Measurements from ENCODE around the gene NACC2. TPM values are rescaled to one million over a fixed set of nuclear protein-coding genes. Genes with fewer than 3 reads are reported as not detected.
"Not testable (repeated sequence)": the region's sequence is repeated elsewhere in the genome, so short reads cannot be mapped to it uniquely, and the experiment has no call there.

Gene NACC2
- total RNA-seq, 1 donor from 2014 or later: 1.6 TPM

DNA sequence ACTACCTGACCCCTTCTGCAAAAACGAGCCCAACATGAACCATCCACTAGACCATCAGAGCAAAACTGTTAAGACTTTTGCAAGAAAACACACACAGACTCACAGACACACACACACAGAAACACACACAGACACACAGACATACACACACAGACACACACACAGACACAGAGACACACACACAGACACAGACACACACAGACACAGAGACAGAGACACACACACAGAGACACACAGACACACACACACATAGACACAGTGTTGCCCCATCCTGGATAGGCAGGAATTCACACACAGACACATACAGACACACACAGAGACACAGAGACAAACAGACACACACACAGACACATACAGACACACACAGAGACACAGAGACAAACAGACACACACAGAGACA is 52.5 kb downstream of the NACC2 start:
- DNase-seq: no peak
- intact Hi-C loops (cut with micrococcal nuclease): no loop called here
- no peak for TF ChIP-seq CTCF (IDR thresholded peaks at IDR 0.05)
- no peak overlapping the region for H3K27ac Mint-ChIP-seq
- no peaks in the 10 kb centered on the region for H3K27me3 Mint-ChIP-seq
- no peaks in the 10 kb centered on the region for H3K36me3 Mint-ChIP-seq (ENCODE audit: low read depth)
- ATAC-seq (ENCODE audit: low read depth): no peak
- no peak overlapping the region for H3K4me3 Mint-ChIP-seq
- no peaks in the 10 kb centered on the region for H3K4me1 Mint-ChIP-seq
- CTCF ChIA-PET: no interaction called here
- H3K9me3 Mint-ChIP-seq: peaks cover 15% of the 10 kb centered on the region
- POLR2A ChIA-PET: no interaction called here

DNA sequence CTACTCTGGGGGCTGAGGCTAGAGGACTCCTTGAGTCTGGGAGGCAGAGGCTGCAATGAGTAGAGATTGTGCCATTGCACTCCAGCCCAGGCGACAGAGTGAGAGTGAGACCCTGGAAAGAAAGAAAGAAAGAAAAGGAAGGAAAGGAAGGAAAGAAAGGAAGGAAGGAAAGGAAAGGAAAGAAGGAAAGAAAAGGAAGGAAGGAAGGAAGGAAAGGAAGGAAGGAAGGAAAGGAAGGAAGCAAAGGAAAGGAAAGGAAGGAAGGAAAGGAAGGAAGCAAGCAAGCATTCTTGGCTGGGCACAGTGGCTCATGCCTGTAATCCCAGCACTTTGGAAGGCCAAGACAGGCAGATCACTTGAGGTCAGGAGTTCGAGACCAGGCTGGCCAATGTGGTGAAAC is 54.2 kb downstream of the NACC2 start:
- H3K4me3 Mint-ChIP-seq; intact Hi-C loops (cut with micrococcal nuclease); CTCF ChIA-PET; H3K36me3 Mint-ChIP-seq (ENCODE audit: low read depth); H3K27me3 Mint-ChIP-seq; DNase-seq; ATAC-seq (ENCODE audit: low read depth); H3K4me1 Mint-ChIP-seq; POLR2A ChIA-PET; H3K27ac Mint-ChIP-seq: not testable (repeated sequence)
- H3K9me3 Mint-ChIP-seq: peaks cover 25% of the 10 kb centered on the region

- ATAC-seq (ENCODE audit: low read depth) (no peak), DNase-seq (no peak)
- CTCF ChIA-PET: no interaction called here
- Mint-ChIP-seq H3K36me3 (ENCODE audit: low read depth) (peaks cover 2% of the 10 kb centered on the region), H3K4me3 (no peak overlapping the region), H3K4me1 (no peaks in the 10 kb centered on the region), H3K9me3 (peaks cover 30% of the 10 kb centered on the region), H3K27me3 (no peaks in the 10 kb centered on the region), H3K27ac (no peak overlapping the region)
- intact Hi-C loops (cut with micrococcal nuclease): no loop called here
- POLR2A ChIA-PET: no interaction called here
- no peak for TF ChIP-seq CTCF (IDR thresholded peaks at IDR 0.05)
Observed at GRCh38 chr9:136039488-136039887, 55.6 kb downstream of the NACC2 start.

DNA sequence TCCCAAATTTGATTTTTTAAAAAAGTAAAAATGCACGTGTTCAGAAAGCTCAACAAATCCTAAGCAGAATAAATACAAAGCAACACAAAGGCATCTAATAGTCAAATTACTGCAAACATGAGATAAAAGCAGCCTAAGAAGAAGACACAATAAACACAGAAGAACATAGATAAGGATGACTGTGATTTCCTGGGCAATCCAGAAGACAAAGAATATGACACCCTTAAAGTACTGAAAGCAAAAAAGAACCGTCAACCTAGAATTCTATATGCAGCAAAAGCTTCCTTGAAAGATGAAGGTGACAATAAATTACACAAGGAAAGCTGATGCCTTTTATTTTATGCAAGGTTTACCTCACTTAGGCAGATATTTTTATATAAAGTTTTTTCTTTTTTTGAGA is 58.2 kb downstream of the NACC2 start:
- ATAC-seq (ENCODE audit: low read depth) (no peak), DNase-seq (no peak)
- Mint-ChIP-seq H3K27me3 (no peaks in the 10 kb centered on the region), H3K27ac (no peak overlapping the region), H3K4me3 (no peak overlapping the region), H3K9me3 (peaks cover 30% of the 10 kb centered on the region), H3K4me1 (no peaks in the 10 kb centered on the region), H3K36me3 (ENCODE audit: low read depth) (peaks cover 2% of the 10 kb centered on the region)
- intact Hi-C loops (cut with micrococcal nuclease): no loop called here
- no peak for TF ChIP-seq CTCF (IDR thresholded peaks at IDR 0.05)
- POLR2A ChIA-PET: no interaction called here
- CTCF ChIA-PET: no interaction called here

GRCh38 chr9:136036050-136036449 is 59.0 kb downstream of the NACC2 start:
- Mint-ChIP-seq H3K27ac (no peak overlapping the region), H3K27me3 (no peaks in the 10 kb centered on the region), H3K4me1 (no peaks in the 10 kb centered on the region), H3K4me3 (no peak overlapping the region), H3K36me3 (ENCODE audit: low read depth) (peaks cover 2% of the 10 kb centered on the region), H3K9me3 (peaks cover 30% of the 10 kb centered on the region)
- intact Hi-C loops (cut with micrococcal nuclease): no loop called here
- no peak for TF ChIP-seq CTCF (IDR thresholded peaks at IDR 0.05)
- ATAC-seq (ENCODE audit: low read depth) (no peak), DNase-seq (no peak)
- POLR2A ChIA-PET: no interaction called here
- CTCF ChIA-PET: no interaction called here
